Loucy (cell line): Measurements from ENCODE around the gene TEX2.
A peak's percentile ranks its signal among the peaks of the same experiment; 100 is the strongest.
"Not testable (repeated sequence)": the region's sequence is repeated elsewhere in the genome, so short reads cannot be mapped to it uniquely, and the experiment has no call there.

ENCODE experiments used
- H2AFZ ChIP-seq: fragments of 200-600 bp; sonication (generic); 2 replicates; pipeline ENCODE4 v1.6.0; 2016; ENCODE audit warnings: antibody characterized with exemption, mild to moderate bottlenecking, low read length, moderate library complexity
- H3F3A ChIP-seq: fragments of 200-600 bp; 2 replicates; pipeline ENCODE4 v1.6.0; 2016; ENCODE audit warnings: antibody characterized with exemption, low read depth, mild to moderate bottlenecking
- H3K27me3 ChIP-seq: fragments of 200-600 bp; sonication (generic); 2 replicates; pipeline ENCODE4 v1.6.1; 2014; ENCODE audit warnings: low read length, mild to moderate bottlenecking; ENCODE audit not compliant: insufficient read depth, poor library complexity, severe bottlenecking
- H3K36me3 ChIP-seq: fragments of 200-600 bp; sonication (generic); 2 replicates; pipeline ENCODE4 v1.6.1; 2016; ENCODE audit warnings: low read length; ENCODE audit not compliant: insufficient read depth
- H3K4me1 ChIP-seq: fragments of 200-600 bp; sonication (generic); 2 replicates; pipeline ENCODE4 v1.5.1; 2014; ENCODE audit warnings: low read length, mild to moderate bottlenecking; ENCODE audit not compliant: insufficient read depth, poor library complexity, severe bottlenecking
- H3K4me2 ChIP-seq: fragments of 200-600 bp; sonication (generic); 2 replicates; pipeline ENCODE4 v1.6.0; 2014; ENCODE audit warnings: antibody characterized with exemption, low read length, low read depth, mild to moderate bottlenecking; ENCODE audit not compliant: poor library complexity, severe bottlenecking
- H3K4me3 ChIP-seq: fragments of 200-600 bp; sonication (generic); 2 replicates; pipeline ENCODE4 v1.5.1; 2014; ENCODE audit warnings: low read length, mild to moderate bottlenecking, mixed read lengths; ENCODE audit not compliant: poor library complexity, severe bottlenecking
- H3K79me2 ChIP-seq: fragments of 200-600 bp; sonication (generic); 2 replicates; pipeline ENCODE4 v1.6.1; 2014; ENCODE audit warnings: low read length; ENCODE audit not compliant: insufficient read depth
- H3K9ac ChIP-seq: fragments of 200-600 bp; sonication (generic); 2 replicates; pipeline ENCODE4 v1.6.0; 2014; ENCODE audit warnings: mild to moderate bottlenecking, low read depth, low read length, moderate library complexity; ENCODE audit not compliant: poor library complexity, severe bottlenecking
- H3K9me2 ChIP-seq: fragments of 200-600 bp; sonication (generic); replicated peaks from 2 replicates; pipeline ENCODE4 v1.6.1; 2016; ENCODE audit warnings: low read depth, low read length, mixed read lengths
- H3K9me3 ChIP-seq: fragments of 200-600 bp; sonication (generic); 2 replicates; pipeline ENCODE4 v1.6.1; 2014; ENCODE audit warnings: mild to moderate bottlenecking, antibody characterized with exemption, low read length, low read depth; ENCODE audit not compliant: insufficient read depth
- H4K20me1 ChIP-seq: fragments of 200-600 bp; sonication (generic); 2 replicates; pipeline ENCODE4 v1.6.0; 2014; ENCODE audit warnings: antibody characterized with exemption, low read length, mild to moderate bottlenecking; ENCODE audit not compliant: insufficient read depth, poor library complexity, severe bottlenecking
- EZH2phosphoT487 ChIP-seq: fragments of 200-600 bp; IDR thresholded peaks from 2 replicates; pipeline ENCODE4 v1.6.1; 2018; ENCODE audit warnings: antibody characterized with exemption, mild to moderate bottlenecking, moderate library complexity, borderline replicate concordance
- TF ChIP-seq, protein P1 (sequence below): fragments of 200-600 bp; sonication (generic); conservative IDR thresholded peaks from 2 replicates; pipeline ENCODE4 v1.5.1; 2014; ENCODE audit warnings: mild to moderate bottlenecking, antibody characterized with exemption, low read length

Gene TEX2

DNA sequence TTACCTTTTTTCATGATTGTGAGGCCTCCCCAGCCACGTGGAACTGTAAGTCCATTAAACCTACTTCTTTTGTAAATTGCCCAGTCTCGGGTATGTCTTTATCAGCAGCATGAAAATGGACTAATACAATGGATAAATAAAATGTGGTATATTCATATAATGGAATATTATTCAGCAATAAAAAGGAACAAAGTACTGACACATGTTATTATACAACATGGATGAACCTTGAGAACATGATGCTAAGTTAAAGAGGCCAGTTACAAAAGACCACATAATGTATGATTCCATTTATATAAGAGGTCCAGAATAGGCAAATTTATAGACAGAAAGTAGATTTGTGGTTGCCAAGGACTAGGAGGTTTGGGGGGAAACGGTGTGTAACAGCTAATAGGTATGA lies 138.5 kb downstream of the TEX2 start:
- Histone ChIP-seq H3K79me2 (peaks cover 21% of the 10 kb centered on the region), H3K4me2 (no peak overlapping the region), H3K36me3 (no peaks in the 10 kb centered on the region), H3K4me3 (no peak overlapping the region), H2AFZ (no peak overlapping the region), H3K9ac (no peak overlapping the region), H3K9me2 (no peaks in the 10 kb centered on the region), H3K27me3 (no peaks in the 10 kb centered on the region), H3F3A (0 out of 2 replicates have a peak, but pooled peaks cover 4% of the 10 kb centered on the region), H4K20me1 (peaks cover 3% of the 10 kb centered on the region), H3K4me1 (peaks cover 35% of the 10 kb centered on the region), H3K9me3 (no peaks in the 10 kb centered on the region)
- TF ChIP-seq, protein P1, sequence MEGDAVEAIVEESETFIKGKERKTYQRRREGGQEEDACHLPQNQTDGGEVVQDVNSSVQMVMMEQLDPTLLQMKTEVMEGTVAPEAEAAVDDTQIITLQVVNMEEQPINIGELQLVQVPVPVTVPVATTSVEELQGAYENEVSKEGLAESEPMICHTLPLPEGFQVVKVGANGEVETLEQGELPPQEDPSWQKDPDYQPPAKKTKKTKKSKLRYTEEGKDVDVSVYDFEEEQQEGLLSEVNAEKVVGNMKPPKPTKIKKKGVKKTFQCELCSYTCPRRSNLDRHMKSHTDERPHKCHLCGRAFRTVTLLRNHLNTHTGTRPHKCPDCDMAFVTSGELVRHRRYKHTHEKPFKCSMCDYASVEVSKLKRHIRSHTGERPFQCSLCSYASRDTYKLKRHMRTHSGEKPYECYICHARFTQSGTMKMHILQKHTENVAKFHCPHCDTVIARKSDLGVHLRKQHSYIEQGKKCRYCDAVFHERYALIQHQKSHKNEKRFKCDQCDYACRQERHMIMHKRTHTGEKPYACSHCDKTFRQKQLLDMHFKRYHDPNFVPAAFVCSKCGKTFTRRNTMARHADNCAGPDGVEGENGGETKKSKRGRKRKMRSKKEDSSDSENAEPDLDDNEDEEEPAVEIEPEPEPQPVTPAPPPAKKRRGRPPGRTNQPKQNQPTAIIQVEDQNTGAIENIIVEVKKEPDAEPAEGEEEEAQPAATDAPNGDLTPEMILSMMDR: no peak
- no peak for TF ChIP-seq EZH2phosphoT487

DNA sequence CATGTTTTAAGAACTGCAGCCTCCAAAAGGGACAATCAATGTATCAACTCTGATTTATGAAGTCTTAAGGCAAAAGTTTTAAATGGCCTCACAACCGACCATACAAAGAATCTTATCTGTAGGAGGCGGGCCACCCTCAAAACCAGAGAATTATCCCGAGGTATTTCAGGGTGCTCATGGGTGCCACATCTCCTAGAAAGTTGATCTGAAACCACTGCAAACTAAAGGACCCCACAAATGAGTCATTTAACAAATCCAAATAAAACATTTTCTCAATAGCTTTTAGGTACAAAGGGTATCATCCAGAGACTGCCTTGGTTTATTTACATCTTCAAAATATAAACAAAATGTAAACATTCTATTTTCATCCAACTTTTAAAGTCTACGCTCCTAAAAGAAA lies 139.9 kb downstream of the TEX2 start:
- Histone ChIP-seq H3K27me3 (no peaks in the 10 kb centered on the region), H3F3A (0 out of 2 replicates have a peak, but pooled peaks cover 4% of the 10 kb centered on the region), H3K79me2 (peaks cover 8% of the 10 kb centered on the region)

DNA sequence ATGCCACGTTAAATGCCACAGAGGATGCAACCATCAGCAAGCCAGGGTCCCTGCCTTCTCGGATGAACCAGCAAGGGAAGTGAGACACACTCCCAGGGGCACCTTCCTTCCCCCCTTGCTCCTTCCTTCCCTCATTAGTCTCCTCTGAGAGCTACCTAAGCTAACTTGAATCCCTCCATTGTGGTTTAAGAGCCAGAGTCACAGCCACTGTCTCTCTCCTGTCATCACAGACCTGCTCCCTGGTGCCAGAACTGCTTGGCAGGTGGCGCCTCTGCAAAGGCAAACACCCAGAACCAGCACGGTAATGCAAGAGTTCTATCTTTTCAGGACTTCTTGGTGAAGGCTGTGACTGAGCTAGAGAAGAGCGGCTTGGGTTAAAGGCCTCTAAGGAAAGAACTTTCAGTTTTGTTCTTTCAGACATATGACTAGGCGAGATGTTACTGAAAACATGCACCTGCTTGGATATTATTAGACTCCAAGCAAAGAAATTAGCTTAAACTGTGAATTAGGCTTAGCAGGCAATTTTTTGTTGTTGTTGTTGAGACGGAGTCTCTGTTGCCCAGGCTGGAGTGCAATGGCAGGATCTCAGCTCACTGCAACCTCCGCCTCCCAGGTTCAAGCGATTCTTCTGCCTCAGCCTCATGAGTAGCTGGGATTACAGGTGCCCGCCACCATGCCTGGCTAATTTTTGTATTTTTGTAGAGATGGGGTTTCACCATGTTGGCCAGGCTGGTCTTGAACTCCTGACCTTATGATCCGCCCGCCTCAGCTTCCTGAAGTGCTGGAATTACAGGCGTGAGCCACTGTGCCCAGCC lies 141.9 kb downstream of the TEX2 start:
- not testable (repeated sequence) for H3K79me2 ChIP-seq, H3K27me3 ChIP-seq, H3K4me2 ChIP-seq, H3K9me3 ChIP-seq, H2AFZ ChIP-seq, H4K20me1 ChIP-seq, H3K4me3 ChIP-seq, H3K9ac ChIP-seq, H3K9me2 ChIP-seq, H3K36me3 ChIP-seq, H3F3A ChIP-seq
- TF ChIP-seq, protein P1: 0 out of 2 replicates have a peak, but pooled peaks have one; percentile 15
- peaks cover 24% of the 10 kb centered on the region for H3K4me1 ChIP-seq

More for the DNA sequence above, 139.9 kb downstream of the TEX2 start:
- Histone ChIP-seq H3K9me3 (no peaks in the 10 kb centered on the region), H2AFZ (no peak overlapping the region), H3K9me2 (no peaks in the 10 kb centered on the region), H3K4me3 (no peak overlapping the region), H3K4me1 (peaks cover 29% of the 10 kb centered on the region), H3K4me2 (no peak overlapping the region), H3K36me3 (no peaks in the 10 kb centered on the region), H4K20me1 (no peaks in the 10 kb centered on the region), H3K9ac (no peak overlapping the region)
- TF ChIP-seq EZH2phosphoT487: no peak
